C4-2B (cell line): ENCODE measurements around the gene TMEM123.

ENCODE experiments used
- ZFX ChIP-seq: fragments of 450-650 bp; IDR thresholded peaks from 2 replicates; pipeline ENCODE4 v1.6.1; 2017
- TF ChIP-seq, protein P1 (sequence below): fragments of 450-650 bp; conservative IDR thresholded peaks from 2 replicates; pipeline ENCODE4 v1.5.1; 2017; ENCODE audit warnings: mild to moderate bottlenecking

DNA sequence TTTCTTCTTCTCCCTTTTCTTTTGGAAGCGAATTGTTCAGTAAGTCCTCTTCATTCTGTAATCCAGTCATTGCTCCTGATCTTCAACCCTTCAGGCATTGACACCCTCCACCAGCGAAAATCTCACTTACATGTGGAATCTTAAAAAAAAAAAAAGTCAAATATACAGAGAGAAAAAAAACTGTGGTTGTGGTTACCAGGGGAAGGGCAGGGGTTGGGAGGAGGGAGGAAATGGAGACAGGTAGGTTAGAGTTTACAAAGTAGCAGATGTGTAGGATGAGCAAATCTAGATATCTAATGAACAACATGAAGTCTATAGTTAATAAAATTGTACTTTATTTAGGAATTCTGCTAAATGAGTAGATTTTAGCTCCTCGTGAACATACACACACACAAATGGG is 17.7 kb upstream of the TMEM123 start:
- TF ChIP-seq, protein P1, sequence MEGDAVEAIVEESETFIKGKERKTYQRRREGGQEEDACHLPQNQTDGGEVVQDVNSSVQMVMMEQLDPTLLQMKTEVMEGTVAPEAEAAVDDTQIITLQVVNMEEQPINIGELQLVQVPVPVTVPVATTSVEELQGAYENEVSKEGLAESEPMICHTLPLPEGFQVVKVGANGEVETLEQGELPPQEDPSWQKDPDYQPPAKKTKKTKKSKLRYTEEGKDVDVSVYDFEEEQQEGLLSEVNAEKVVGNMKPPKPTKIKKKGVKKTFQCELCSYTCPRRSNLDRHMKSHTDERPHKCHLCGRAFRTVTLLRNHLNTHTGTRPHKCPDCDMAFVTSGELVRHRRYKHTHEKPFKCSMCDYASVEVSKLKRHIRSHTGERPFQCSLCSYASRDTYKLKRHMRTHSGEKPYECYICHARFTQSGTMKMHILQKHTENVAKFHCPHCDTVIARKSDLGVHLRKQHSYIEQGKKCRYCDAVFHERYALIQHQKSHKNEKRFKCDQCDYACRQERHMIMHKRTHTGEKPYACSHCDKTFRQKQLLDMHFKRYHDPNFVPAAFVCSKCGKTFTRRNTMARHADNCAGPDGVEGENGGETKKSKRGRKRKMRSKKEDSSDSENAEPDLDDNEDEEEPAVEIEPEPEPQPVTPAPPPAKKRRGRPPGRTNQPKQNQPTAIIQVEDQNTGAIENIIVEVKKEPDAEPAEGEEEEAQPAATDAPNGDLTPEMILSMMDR: no peak
- TF ChIP-seq ZFX: no peak
